Type B pancreatic cell (in vitro differentiated cells): Measurements from ENCODE around the gene APEX1. TPM values are rescaled to one million over a fixed set of nuclear protein-coding genes. Genes with fewer than 3 reads are reported as not detected.
A peak's percentile ranks its signal among the peaks of the same experiment; 100 is the strongest.

Source experiments
- DNase-seq: peaks from one replicate; pipeline ENCODE4 v3.0.0; 2021; ENCODE audit warnings: mixed read lengths; ENCODE audit not compliant: unreplicated experiment; ENCODE audit errors: extremely low spot score
- H3K27ac Mint-ChIP-seq: 2 replicates; pipeline ENCODE4 v1.8.0; 2021; ENCODE audit warnings: mild to moderate bottlenecking, mixed read lengths
- H3K27me3 Mint-ChIP-seq: 2 replicates; pipeline ENCODE4 v1.8.0; 2021; ENCODE audit warnings: mixed read lengths
- H3K36me3 Mint-ChIP-seq: 2 replicates; pipeline ENCODE4 v1.8.0; 2021; ENCODE audit warnings: mixed read lengths
- H3K4me1 Mint-ChIP-seq: one replicate; pipeline ENCODE4 v1.8.0; 2021; ENCODE audit warnings: mixed read lengths; ENCODE audit not compliant: unreplicated experiment
- H3K4me3 Mint-ChIP-seq: 2 replicates; pipeline ENCODE4 v1.8.0; 2021; ENCODE audit warnings: mild to moderate bottlenecking, mixed read lengths
- H3K9me3 Mint-ChIP-seq: 2 replicates; pipeline ENCODE4 v1.8.0; 2021; ENCODE audit warnings: mixed read lengths
- CTCF ChIP-seq: fragments of 200-600 bp; sonication (generic); conservative IDR thresholded peaks from 2 replicates; pipeline ENCODE4 v1.5.0; 2021; ENCODE audit warnings: antibody characterized with exemption, mild to moderate bottlenecking
- total RNA-seq: library from RNA; stranded (reverse); gene quantifications from 2 replicates; pipeline ENCODE4 v1.2.1, GENCODE V29; 2021; ENCODE audit warnings: low replicate concordance

The APEX1 gene
- total RNA-seq, 1 donor from 2014 or later = 319 TPM

- Mint-ChIP-seq H3K4me1 (no peaks in the 10 kb centered on the region), H3K36me3 (no peaks in the 10 kb centered on the region), H3K9me3 (no peaks in the 10 kb centered on the region), H3K4me3 (no peak overlapping the region), H3K27me3 (peaks cover 5% of the 10 kb centered on the region), H3K27ac (no peak overlapping the region)
- TF ChIP-seq CTCF = no peak
- no peak for DNase-seq
Measured at GRCh38 chr14:20421267-20421666, 33.8 kb upstream of the APEX1 start.

- no peaks in the 10 kb centered on the region for H3K36me3 Mint-ChIP-seq
Measured at GRCh38 chr14:20422886-20423285, 32.1 kb upstream of the APEX1 start.

GRCh38 chr14:20424851-20425250, 30.2 kb upstream of the APEX1 start:
- no peaks in the 10 kb centered on the region for H3K36me3 Mint-ChIP-seq
- H3K4me3 Mint-ChIP-seq = no peak overlapping the region
- H3K27me3 Mint-ChIP-seq = peaks cover 5% of the 10 kb centered on the region
- no peaks in the 10 kb centered on the region for H3K9me3 Mint-ChIP-seq
- H3K27ac Mint-ChIP-seq = peak overlapping the region; percentile 36
- DNase-seq = no peak
- no peak for TF ChIP-seq CTCF
- peaks cover 7% of the 10 kb centered on the region for H3K4me1 Mint-ChIP-seq

More at GRCh38 chr14:20422886-20423285, 32.1 kb upstream of the APEX1 start:
- H3K27me3 Mint-ChIP-seq = peaks cover 5% of the 10 kb centered on the region
- H3K4me3 Mint-ChIP-seq = no peak overlapping the region
- peaks cover 4% of the 10 kb centered on the region for H3K4me1 Mint-ChIP-seq
- no peak for DNase-seq
- H3K9me3 Mint-ChIP-seq = no peaks in the 10 kb centered on the region
- TF ChIP-seq CTCF = no peak
- H3K27ac Mint-ChIP-seq = no peak overlapping the region

GRCh38 chr14:20427231-20428009, 27.6 kb upstream of the APEX1 start:
- Mint-ChIP-seq H3K27me3 (peaks cover 5% of the 10 kb centered on the region), H3K9me3 (no peaks in the 10 kb centered on the region), H3K36me3 (no peaks in the 10 kb centered on the region), H3K4me3 (peak overlapping the region; percentile 2), H3K4me1 (peaks cover 7% of the 10 kb centered on the region), H3K27ac (peak overlapping the region; percentile 17)
- no peak for DNase-seq
- no peak for TF ChIP-seq CTCF

- Mint-ChIP-seq H3K27ac (peak overlapping the region; percentile 17), H3K27me3 (peaks cover 5% of the 10 kb centered on the region), H3K36me3 (no peaks in the 10 kb centered on the region), H3K4me1 (peaks cover 7% of the 10 kb centered on the region), H3K4me3 (no peak overlapping the region), H3K9me3 (no peaks in the 10 kb centered on the region)
- no peak for TF ChIP-seq CTCF
- no peak for DNase-seq
Measured at GRCh38 chr14:20428010-20428365, 27.0 kb upstream of the APEX1 start.
